Type B pancreatic cell (in vitro differentiated cells): ENCODE measurements around the gene IL1B. TPM values are rescaled to one million over a fixed set of nuclear protein-coding genes. Genes with fewer than 3 reads are reported as not detected.
"Not testable (repeated sequence)": the region's sequence is repeated elsewhere in the genome, so short reads cannot be mapped to it uniquely, and the experiment has no call there.

Source experiments
- DNase-seq: peaks from one replicate; pipeline ENCODE4 v3.0.0; 2021; ENCODE audit warnings: mixed read lengths; ENCODE audit not compliant: unreplicated experiment; ENCODE audit errors: extremely low spot score
- H3K27ac Mint-ChIP-seq: 2 replicates; pipeline ENCODE4 v1.8.0; 2021; ENCODE audit warnings: mild to moderate bottlenecking, mixed read lengths
- H3K27me3 Mint-ChIP-seq: 2 replicates; pipeline ENCODE4 v1.8.0; 2021; ENCODE audit warnings: mixed read lengths
- H3K36me3 Mint-ChIP-seq: 2 replicates; pipeline ENCODE4 v1.8.0; 2021; ENCODE audit warnings: mixed read lengths
- H3K4me1 Mint-ChIP-seq: one replicate; pipeline ENCODE4 v1.8.0; 2021; ENCODE audit warnings: mixed read lengths; ENCODE audit not compliant: unreplicated experiment
- H3K4me3 Mint-ChIP-seq: 2 replicates; pipeline ENCODE4 v1.8.0; 2021; ENCODE audit warnings: mild to moderate bottlenecking, mixed read lengths
- H3K9me3 Mint-ChIP-seq: 2 replicates; pipeline ENCODE4 v1.8.0; 2021; ENCODE audit warnings: mixed read lengths
- CTCF ChIP-seq: fragments of 200-600 bp; sonication (generic); conservative IDR thresholded peaks from 2 replicates; pipeline ENCODE4 v1.5.0; 2021; ENCODE audit warnings: antibody characterized with exemption, mild to moderate bottlenecking
- total RNA-seq: library from RNA; stranded (reverse); gene quantifications from 2 replicates; pipeline ENCODE4 v1.2.1, GENCODE V29; 2021; ENCODE audit warnings: low replicate concordance

IL1B gene
- total RNA-seq, 1 donor from 2014 or later, result 0.46 TPM

GRCh38 chr2:112866128-112866835 is 29.7 kb upstream of the IL1B start:
- Mint-ChIP-seq H3K4me1 (peaks cover 19% of the 10 kb centered on the region), H3K4me3 (no peak overlapping the region), H3K27ac (no peak overlapping the region), H3K27me3 (peaks cover 23% of the 10 kb centered on the region), H3K9me3 (peaks cover 28% of the 10 kb centered on the region), H3K36me3 (peaks cover 6% of the 10 kb centered on the region)
- DNase-seq, result no peak
- no peak for TF ChIP-seq CTCF

- Mint-ChIP-seq H3K27ac (no peak overlapping the region), H3K4me1 (peaks cover 2% of the 10 kb centered on the region), H3K36me3 (peaks cover 6% of the 10 kb centered on the region), H3K9me3 (peaks cover 27% of the 10 kb centered on the region), H3K4me3 (no peak overlapping the region), H3K27me3 (peaks cover 15% of the 10 kb centered on the region)
- TF ChIP-seq CTCF, result no peak
- DNase-seq, result no peak
These were observed 27.5 kb upstream of the IL1B start for GRCh38 chr2:112864072-112864471.

GRCh38 chr2:112859406-112860183 is 23.0 kb upstream of the IL1B start:
- H3K4me1 Mint-ChIP-seq, H3K27ac Mint-ChIP-seq, H3K4me3 Mint-ChIP-seq, H3K27me3 Mint-ChIP-seq, H3K9me3 Mint-ChIP-seq, H3K36me3 Mint-ChIP-seq, DNase-seq: not testable (repeated sequence)

- Mint-ChIP-seq H3K27me3 (peaks cover 7% of the 10 kb centered on the region), H3K4me3 (no peak overlapping the region), H3K36me3 (no peaks in the 10 kb centered on the region), H3K9me3 (no peaks in the 10 kb centered on the region), H3K4me1 (no peaks in the 10 kb centered on the region), H3K27ac (no peak overlapping the region)
- no peak for DNase-seq
- no peak for TF ChIP-seq CTCF
These were observed 14.0 kb upstream of the IL1B start for GRCh38 chr2:112850588-112850987.

- Mint-ChIP-seq H3K9me3 (no peaks in the 10 kb centered on the region), H3K36me3 (no peaks in the 10 kb centered on the region), H3K4me1 (no peaks in the 10 kb centered on the region), H3K27me3 (peaks cover 7% of the 10 kb centered on the region), H3K27ac (no peak overlapping the region), H3K4me3 (no peak overlapping the region)
- no peak for TF ChIP-seq CTCF
- DNase-seq, result no peak
These were observed 13.4 kb upstream of the IL1B start for GRCh38 chr2:112849956-112850355.

GRCh38 chr2:112848833-112849232 is 12.3 kb upstream of the IL1B start:
- H3K4me3 Mint-ChIP-seq, result no peak overlapping the region
- H3K9me3 Mint-ChIP-seq, result no peaks in the 10 kb centered on the region
- H3K27me3 Mint-ChIP-seq, result peaks cover 7% of the 10 kb centered on the region
- H3K27ac Mint-ChIP-seq, result no peak overlapping the region
- TF ChIP-seq CTCF, result no peak
- no peaks in the 10 kb centered on the region for H3K36me3 Mint-ChIP-seq
- H3K4me1 Mint-ChIP-seq, result no peaks in the 10 kb centered on the region
- no peak for DNase-seq
